Measurements from ENCODE around the gene EHD4. TPM values are rescaled to one million over a fixed set of nuclear protein-coding genes. Genes with fewer than 3 reads are reported as not detected.

Gene EHD4
- total and polyA plus RNA-seq, 9 of the 15 experiments (the other 6 are each of a cell fraction or from before 2014, with no cell fraction given) = 0.89 to 10.3 (median 6.4) TPM

DNA sequence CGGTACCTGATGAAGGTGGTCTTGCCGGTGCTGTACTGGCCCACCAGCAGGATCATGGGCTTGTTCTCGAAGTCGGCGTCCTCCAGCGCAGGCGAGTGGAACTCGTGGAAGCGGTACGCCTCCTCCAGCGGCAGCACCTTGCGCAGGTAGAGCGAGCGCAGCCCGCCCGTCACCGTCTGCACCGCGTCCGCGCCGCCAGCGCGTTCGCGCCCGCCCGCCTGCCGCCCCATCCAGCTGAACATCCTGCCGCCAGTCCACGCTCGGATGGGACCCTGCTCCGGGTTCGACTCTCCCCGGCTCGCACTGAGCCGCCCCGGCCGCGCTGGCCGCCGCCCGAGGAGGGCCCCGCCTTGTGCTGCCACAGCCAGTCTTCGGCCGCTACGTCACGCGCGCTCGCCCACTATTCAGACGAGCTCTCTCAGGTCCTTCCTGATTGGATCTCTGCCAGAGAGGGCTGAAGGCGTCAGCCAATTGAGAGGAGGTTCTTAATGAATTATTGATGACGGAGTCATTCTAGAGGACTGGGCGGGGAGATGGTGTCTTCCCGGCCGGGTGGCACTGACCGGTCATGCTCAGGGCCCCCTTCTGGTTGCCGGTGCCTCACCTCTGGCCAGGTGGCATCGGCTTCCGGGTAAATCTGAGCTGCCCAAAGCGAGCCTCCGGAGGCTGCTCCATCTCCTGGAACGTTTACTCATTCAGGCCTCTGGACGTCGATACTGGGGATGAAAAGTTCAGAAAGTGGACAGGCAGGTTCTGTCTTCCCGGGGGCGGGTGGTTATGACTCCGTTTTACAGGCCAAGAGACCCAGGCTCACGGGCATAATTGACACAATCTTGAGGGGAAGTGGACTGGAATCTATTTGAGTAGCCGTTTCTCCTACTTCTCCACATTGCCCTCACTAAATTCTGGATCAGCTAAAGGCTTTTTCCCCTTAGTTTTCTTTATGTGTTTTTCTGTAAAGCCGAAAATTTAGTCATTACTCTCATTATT lies at the start of gene EHD4 (continued):
- TF ChIP-seq, protein P1, sequence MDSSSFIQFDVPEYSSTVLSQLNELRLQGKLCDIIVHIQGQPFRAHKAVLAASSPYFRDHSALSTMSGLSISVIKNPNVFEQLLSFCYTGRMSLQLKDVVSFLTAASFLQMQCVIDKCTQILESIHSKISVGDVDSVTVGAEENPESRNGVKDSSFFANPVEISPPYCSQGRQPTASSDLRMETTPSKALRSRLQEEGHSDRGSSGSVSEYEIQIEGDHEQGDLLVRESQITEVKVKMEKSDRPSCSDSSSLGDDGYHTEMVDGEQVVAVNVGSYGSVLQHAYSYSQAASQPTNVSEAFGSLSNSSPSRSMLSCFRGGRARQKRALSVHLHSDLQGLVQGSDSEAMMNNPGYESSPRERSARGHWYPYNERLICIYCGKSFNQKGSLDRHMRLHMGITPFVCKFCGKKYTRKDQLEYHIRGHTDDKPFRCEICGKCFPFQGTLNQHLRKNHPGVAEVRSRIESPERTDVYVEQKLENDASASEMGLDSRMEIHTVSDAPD (CRISPR knock-in tag; IDR thresholded peaks at IDR 0.05) = no peak
- no peak for TF ChIP-seq ZNF354B (CRISPR knock-in tag; IDR thresholded peaks at IDR 0.05)
- TF ChIP-seq, protein P2, sequence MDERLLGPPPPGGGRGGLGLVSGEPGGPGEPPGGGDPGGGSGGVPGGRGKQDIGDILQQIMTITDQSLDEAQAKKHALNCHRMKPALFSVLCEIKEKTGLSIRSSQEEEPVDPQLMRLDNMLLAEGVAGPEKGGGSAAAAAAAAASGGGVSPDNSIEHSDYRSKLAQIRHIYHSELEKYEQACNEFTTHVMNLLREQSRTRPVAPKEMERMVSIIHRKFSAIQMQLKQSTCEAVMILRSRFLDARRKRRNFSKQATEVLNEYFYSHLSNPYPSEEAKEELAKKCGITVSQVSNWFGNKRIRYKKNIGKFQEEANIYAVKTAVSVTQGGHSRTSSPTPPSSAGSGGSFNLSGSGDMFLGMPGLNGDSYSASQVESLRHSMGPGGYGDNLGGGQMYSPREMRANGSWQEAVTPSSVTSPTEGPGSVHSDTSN (CRISPR knock-in tag; IDR thresholded peaks at IDR 0.05; ENCODE audit: low read depth) = no peak
- TF ChIP-seq, protein P2 (tag; conservative IDR thresholded peaks at IDR 0.05; ENCODE audit: low read depth) = peak; percentile 91
- TF ChIP-seq ZNF436 (CRISPR knock-in tag; IDR thresholded peaks at IDR 0.05) = no peak
- peak; percentile 81 for TF ChIP-seq CHD1 (IDR thresholded peaks at IDR 0.05; ENCODE audit: low read length)
- TF ChIP-seq ERF (CRISPR knock-in tag; IDR thresholded peaks at IDR 0.05) = no peak
- no peak for TF ChIP-seq MIER1 (IDR thresholded peaks at IDR 0.05; ENCODE audit: low read depth)
- no peak for TF ChIP-seq COPS2 (conservative IDR thresholded peaks at IDR 0.05)
- no peak for TF ChIP-seq NR3C1 (CRISPR knock-in tag; IDR thresholded peaks at IDR 0.05)
- TF ChIP-seq CREB1 (IDR thresholded peaks at IDR 0.05) = peak; percentile 88
- peak; percentile 94 for TF ChIP-seq CREB1 (CRISPR knock-in tag; IDR thresholded peaks at IDR 0.05)
- no peak for TF ChIP-seq MCM7 (IDR thresholded peaks at IDR 0.05)
- no peak for TF ChIP-seq ZNF57 (CRISPR knock-in tag; IDR thresholded peaks at IDR 0.05)
- TF ChIP-seq EHMT2 (IDR thresholded peaks at IDR 0.05) = no peak
- no peak for TF ChIP-seq TCF3 (CRISPR knock-in tag; IDR thresholded peaks at IDR 0.05)
- no peak for TF ChIP-seq ZC3H11A (IDR thresholded peaks at IDR 0.05; ENCODE audit: low read depth, low read length)
- TF ChIP-seq C11orf30 (IDR thresholded peaks at IDR 0.05; ENCODE audit: low read depth) = peak; percentile 95
- TF ChIP-seq RBM17 (IDR thresholded peaks at IDR 0.05; ENCODE audit: borderline replicate concordance, low read depth, low read length) = no peak
- TF ChIP-seq ZNF561 (CRISPR knock-in tag; conservative IDR thresholded peaks at IDR 0.05) = no peak
- TF ChIP-seq KAT2B (IDR thresholded peaks at IDR 0.05; ENCODE audit: low read depth, low read length) = no peak
- no peak for TF ChIP-seq RBM15 (IDR thresholded peaks at IDR 0.05; ENCODE audit: insufficient read depth, low read length)
- no peak for TF ChIP-seq ZNF24 (IDR thresholded peaks at IDR 0.05)
- no peak for TF ChIP-seq PPARD (CRISPR knock-in tag; IDR thresholded peaks at IDR 0.05)
- no peak for TF ChIP-seq U2AF1 (optimal IDR thresholded peaks at IDR 0.05; ENCODE audit: low read depth, low read length)
- peak; percentile 86 for TF ChIP-seq EP400 (IDR thresholded peaks at IDR 0.05)

Data from K562 (cell line).